Activated T-helper 9 cell treated with anti-CD3 and anti-CD28 coated beads, Interleukin-2, amount 50 U/mL, for 16 hours (primary cell): ENCODE results near the gene GK.
"Not testable (repeated sequence)": the region's sequence is repeated elsewhere in the genome, so short reads cannot be mapped to it uniquely, and the experiment has no call there.

Experiments
- DNase-seq: peaks from one replicate; pipeline ENCODE4 v3.0.0-alpha.2; 2020; ENCODE audit warnings: low read depth

Gene GK

DNA sequence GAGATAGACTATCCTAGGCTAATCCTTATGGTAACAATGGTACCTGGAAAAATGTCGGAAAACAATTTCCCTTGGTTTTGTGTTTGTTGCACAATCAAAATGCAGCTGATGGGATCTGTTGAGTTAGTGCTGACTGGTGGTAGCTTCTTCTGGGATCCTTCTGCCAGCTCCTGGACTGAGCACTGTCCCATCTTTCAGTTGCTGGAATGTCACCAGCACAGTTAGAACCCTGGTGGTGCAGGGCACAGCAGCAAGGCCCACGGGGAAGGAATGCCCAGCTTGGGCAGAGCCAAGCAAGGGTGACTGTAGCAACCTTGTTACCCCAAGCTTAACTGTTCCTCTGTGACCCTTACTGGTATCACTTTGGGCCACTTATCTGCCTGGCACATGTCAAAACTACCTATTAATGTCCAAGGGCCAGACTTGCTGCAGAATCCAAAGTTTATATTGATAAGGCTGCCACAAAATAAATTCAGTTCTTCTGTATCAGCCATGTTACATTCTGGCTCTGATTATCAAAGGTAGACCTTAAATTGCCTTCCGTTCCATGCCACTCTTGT, 53.1 kb downstream of the GK start:
- DNase-seq: no peak

DNA sequence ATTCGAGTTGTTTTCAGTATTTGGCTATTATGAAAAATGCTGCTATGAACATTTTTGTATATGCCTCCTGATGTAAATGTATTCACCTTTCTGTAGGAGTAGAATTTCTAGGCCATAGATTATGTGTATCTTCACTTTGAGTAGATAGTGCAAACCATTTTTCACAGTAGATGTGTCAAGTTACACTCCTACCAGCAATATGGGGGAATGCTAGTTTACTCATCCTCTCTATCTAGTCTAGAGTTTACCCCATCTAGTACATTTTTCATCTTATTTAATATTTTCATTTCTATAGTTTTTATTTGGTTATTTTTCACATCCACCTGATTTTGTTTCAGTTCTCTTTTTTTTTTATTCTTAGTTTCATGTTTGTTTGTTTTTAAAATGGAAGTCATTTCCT, 59.0 kb downstream of the GK start:
- DNase-seq: no peak

DNA sequence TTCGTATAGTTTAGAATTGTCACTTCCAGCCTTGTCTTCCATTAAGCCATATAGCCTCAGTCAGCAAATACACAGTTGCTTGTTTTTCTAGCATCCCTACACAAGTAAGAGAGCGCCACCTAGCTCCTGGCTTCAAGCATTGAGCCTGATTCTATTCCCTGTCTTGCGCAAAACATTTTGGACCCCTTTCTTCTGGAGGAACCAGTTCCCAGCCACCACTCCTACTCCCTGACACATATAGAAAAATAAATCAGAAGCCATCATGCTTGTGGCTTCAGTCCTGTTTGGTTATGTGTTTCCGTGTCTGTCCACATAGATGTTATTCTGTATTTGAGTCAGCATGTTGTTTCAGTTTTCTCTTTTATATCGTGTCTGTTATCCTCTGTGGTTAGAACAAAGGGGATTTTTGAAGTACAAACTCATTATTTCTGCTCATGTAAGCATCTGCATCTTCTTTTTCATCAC, 59.9 kb downstream of the GK start:
- peak; percentile 9 for DNase-seq

DNA sequence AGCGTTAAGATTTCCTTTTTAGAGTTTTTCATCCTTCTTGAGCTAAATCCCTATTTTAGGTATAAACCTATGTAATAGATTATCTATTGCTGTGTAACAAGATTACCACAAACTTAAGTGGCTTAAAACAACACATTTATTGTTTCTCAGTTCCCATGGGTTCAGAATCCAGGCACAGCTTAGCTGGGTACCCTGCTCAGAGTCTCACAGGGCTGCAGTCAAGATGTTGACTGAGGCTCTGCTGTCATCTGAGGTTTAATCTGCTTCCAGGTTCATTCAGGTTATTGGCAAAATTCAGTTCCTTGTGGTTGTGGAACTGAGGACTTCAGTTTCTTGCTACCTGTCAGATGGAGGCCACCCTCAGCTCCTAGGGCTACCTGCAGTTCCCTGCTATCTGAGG, 60.9 kb downstream of the GK start:
- DNase-seq: no peak

DNA sequence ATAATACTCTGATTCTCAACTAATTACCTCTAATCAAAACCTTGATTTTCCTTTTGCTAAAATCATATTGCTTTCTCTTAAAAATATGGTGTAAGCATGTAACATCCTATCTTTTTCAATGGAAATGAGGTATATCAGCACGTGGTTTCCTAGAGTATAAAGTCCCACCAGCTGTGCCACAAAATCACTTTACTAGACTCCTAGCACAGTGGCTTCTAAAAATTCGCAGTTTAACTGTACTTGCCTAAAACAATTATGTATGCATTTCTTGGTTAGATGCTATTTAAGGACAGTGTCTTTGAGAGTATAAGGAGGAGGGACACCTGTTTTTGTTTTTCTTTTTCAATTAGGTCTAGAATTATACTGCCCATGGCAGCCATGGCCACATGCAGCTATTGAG, 62.8 kb downstream of the GK start:
- no peak for DNase-seq

DNA sequence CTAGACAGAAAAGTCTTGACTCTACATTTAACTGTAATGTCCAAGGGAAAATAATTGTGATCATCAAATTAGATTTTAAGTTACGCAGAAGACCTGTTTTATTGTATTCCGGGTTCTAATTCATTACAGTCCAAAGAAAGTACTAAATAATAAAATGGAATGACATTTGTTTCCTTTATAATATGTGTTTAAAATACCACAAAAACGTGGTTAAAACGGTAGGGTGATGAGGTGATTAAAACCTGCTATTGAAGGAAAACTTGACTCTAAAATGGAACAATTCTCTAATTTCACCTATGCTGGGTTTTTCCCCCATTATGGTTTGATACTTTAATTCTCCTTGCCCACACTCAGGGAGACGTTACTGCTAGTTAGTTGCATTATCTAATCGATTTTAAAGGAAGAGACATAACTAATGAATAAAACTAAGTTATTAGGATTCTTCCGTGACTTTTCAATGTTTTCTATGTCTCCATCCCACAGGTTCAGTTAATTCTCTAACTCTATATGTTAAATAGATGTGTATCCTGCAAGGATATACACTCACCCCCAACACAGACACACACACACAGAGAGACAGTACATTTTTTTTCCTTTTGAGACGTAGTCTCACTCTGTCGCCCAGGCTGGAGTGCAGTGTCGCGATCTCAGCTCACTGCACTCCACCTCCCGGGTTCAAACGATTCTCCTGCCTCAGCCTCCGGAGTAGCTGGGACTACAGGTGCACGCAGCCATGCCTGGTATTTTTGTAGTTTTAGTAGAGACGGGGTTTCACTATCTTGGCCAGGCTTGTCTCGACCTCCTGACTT, 80.8 kb downstream of the GK start:
- DNase-seq: no peak

DNA sequence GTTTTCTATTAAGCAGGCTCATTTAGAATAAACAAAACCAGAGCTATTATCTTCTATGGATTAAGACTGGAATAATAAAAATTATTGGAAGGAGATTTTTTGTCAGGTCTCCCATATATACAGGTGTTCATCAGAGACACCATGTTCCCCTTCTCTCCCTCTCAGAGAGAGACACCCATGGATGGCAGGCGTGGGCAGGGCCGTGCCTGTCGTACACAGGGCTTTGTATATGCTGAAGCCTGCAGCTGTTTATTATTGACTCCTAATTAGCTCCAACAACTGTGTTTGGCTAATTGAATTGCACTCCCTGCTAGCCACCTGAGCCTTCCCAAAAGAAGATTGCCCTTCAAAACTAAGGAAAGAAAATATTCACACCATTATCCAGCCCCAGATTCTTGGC, 81.6 kb downstream of the GK start:
- DNase-seq: no peak

DNA sequence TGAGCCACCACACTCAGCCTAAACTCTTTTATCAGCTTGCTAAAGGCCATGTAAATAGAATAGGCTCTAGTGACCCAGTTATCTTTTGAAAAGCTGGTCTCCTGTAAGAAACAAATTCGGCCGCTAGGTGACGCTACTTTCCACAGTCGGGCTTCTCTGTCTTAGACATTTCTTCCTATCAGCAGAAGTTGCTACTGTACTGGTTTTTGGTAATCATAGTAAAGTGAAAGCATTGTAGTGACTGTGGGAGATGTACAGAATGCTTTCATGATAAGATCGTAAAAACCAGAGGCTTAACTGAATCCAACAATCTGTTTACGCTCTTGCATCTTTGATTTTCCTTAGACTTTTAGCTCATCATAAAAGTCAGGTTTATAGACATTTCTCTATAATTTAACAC, 82.6 kb downstream of the GK start:
- DNase-seq: peak; percentile 44

DNA sequence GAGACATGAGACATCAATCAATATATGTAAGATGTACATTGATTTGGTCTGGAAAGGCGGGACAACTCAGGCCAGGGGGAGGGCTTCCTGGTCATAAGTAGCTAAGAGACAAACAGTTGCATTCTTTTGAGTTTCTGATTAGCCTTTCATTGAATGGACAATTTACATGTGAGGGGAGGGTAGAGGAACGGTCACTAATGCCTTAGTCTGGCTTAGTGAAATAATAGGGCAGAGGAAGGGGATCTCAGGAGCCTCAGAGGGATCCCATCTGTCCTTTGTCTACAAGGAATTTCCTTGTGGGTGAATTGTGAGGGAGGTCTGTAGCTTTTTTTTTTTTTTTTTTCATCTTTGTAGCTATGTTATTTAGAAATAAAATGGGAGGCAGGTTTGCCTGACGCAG, 88.3 kb downstream of the GK start:
- no peak for DNase-seq

DNA sequence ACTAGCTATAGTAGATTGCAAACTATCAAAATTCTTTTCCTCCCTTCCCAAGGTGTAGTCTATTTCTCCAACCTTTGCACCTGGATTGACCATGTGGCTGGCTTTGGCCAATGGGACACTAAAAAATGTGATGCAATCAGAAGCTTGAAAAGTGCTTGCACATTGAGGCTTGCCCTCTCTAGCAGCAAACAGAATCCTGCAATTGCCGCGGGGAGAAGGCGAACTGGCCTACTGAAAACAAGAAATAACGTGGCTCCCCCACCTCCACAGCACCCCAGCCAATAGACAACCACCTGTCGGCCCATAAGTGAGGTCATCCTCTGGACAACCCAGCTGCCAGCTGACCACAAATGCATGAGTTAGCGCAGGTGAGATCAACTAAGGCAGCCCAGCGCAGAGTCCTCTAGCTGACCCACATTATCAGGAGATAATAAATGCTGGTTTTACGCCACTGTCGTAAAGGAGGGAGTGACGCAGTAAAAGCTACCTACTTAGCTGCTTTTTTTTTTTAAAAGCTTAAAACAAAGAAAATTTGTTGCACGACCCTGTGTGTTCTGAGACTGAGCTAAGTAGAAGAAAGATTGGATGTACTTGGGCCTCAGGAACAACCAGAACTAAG, 95.2 kb downstream of the GK start:
- no peak for DNase-seq

DNA sequence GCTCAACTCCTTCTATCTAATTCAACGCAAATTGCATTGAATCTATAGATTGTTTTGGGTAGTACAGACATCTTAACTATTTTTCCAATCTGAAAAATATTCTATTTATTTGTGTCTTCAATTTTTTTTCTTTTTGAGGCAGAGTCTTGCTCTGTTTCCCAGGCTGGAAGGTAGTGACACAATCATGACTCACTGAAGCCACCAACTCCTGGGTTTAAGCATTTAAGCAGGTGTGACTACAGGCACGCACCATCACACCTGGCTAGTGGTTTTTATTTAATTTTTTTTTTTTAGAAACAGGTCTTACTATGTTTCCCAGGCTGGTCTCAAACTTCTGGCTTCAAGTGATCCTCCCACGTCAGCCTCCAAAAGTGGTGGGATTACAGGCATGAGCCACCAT, 98.3 kb downstream of the GK start:
- no peak for DNase-seq

DNA sequence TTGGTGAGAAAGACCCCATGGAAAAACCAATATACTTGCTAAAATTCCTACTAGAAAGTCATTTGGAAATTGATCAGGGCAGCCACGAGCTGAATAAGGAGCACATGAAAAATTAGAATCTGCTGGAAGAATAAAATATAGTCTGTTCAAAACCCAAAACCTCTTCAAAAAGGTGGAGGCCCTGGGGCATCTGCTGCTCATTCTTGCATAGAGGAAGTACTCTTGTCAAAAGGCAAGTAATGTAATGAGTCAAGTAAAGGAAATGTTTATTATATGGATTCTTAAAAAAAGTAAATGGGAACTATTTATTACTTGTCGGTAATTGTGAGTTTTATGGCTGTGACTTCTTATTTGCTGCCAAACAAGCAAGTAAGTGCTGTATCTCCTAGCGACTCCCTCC, 109.5 kb downstream of the GK start:
- DNase-seq: no peak

DNA sequence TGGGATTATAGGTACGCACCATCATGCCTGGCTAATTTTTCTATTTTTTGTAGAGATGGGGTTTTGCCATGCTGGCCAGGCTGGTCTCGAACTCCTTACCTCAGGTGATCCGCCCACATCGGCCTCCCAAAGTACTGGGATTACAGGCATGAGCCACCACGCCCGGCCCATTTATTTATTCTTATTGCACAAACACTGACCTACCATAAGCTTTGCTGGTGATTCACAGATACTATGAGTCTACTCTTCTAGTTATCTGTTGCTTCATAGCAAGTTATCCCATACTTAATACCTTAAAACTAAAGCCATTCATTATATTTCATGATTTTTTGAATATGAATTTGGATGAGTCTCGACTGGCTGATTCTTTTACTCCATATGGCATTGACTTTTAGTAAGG, 120.5 kb downstream of the GK start:
- not testable (repeated sequence) for DNase-seq

DNA sequence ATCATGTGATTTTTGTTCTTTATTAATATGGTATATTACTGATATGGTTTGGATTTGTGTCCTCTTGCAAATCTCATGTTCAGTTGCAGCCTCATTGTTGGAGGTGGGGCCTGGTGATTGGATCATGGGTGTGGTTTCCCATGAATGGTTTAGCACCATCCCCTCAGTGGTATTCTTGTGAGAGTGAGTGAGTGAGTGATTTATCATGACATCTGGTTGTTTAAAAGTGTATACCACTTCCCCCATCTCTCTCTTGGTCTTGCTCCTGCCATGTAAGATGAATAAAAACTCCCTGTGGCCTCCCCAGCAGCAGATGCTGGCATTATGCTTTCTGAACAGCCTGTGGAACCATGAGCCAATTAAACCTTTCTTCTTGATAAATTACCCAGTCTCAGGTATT, 124.4 kb downstream of the GK start:
- DNase-seq: no peak

DNA sequence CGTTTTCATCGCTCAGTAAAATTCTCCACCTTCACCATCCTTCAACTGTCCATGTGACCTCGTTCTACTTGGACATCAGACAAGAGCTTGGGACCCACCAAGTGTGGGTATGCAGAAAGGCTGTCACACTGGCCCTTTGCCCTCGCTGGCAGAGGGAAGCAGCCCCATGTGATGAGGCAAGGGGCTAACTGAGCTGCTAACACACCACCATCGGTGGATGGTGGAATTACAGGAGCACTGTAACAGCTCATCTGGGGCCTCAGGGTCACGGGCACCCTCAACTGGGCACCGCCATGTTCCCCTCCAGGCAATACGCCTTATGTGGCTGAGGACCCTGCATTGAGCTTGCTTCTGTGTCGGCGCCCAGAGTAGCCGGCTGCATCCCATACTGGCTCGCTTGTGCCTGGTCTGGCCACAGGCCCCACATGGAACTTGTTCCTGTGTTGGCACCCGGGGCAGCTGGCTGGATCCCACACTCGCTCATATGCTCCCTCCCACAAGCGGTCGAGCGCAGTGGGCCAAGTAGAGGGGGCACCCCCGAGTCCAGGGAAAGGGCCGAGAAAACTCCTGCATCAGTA, 126.3 kb downstream of the GK start:
- no peak for DNase-seq
